Measurements from ENCODE around the gene GADL1.
A peak's percentile ranks its signal among the peaks of the same experiment; 100 is the strongest.

The GADL1 gene

GRCh38 chr3:30894521-30895251, at the start of gene GADL1:
GADL1 (minus strand) TSS chr3:30894661; CDS start chr3:30894614, 47 bp downstream.
- DNase-seq (ENCODE audit: extremely low read depth in 1 of 2, low read depth in 1 of 2) = peak in 1 of 2 donors; percentile 1

DNA sequence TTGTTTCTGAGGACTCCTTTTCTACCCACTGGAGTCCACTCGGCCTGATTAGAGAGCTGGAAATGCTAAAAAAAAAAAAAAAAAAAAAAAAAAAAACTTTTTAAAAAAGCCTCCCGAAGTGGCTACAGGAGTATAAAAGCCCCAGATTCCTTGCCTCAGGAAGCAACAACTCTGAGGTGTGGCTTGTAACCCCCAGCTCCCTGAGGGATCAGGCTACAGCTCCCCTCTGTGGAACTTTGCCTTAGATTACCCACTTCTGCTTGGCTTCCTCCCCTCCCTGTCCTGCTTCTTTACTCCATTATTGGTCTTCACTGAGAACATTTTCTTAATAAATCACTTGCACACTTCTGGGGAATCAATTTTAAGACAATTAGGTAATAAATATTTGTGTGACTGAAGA, 49.7 kb upstream of the GADL1 start:
- no peak for DNase-seq (ENCODE audit: extremely low read depth in 1 of 2, low read depth in 1 of 2)

DNA sequence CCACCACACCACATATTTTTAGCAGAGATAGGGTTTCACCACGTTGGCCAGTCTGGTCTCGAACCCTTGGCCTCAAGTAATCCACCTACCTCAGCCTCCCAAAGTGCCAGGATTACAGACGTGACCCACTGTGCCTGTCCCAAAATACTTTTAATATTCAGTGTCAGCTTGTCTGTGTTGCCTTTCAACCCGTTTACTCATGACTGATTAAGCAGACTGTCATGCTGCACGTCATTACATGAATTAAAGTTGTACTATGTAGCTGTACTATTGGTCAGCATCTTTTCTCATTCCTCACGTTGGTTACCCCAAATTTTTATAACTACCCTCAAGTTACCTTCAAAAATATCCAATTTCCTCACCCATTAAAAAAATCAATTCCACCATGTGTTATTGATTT, 48.7 kb upstream of the GADL1 start:
- DNase-seq (ENCODE audit: extremely low read depth in 1 of 2, low read depth in 1 of 2) = no peak

GRCh38 chr3:30941342-30941741, 46.9 kb upstream of the GADL1 start:
- DNase-seq (ENCODE audit: extremely low read depth in 1 of 2, low read depth in 1 of 2) = no peak

DNA sequence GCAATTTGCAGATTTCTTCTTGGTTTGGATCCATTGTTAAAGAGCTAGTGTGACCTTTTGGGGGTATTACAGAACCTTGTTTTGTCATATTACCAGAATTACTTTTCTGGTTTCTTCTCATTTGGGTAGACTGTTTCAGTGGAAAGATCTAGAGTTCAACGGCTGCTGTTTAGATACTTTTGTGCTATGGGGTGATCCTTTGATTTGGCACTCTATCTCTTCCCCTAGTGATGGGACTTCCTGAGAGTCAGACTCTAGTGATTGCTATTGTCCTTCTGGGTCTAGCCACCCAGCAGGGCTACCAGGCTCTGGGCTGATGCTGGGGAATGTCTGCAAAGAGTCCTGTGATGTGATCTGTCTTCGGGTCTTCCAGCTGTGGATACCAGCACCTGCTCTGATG, 46.3 kb upstream of the GADL1 start:
- DNase-seq (ENCODE audit: extremely low read depth in 1 of 2, low read depth in 1 of 2) = no peak

DNA sequence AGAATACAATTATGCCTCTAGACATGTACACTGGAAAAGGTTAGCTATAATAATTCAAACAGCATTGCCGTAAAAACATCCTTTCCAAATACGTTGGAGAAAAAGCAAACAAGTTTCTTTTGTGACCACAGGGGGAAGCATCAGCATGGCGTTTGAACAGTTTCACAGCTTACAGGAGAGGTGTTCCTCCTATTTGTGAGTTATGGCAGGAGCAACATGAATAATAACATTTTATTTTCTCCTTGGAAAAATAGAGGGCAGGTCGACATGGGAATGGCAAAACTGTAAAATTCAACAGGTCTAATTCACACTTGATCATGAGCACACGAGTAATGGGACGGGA, 39.7 kb upstream of the GADL1 start:
- DNase-seq (ENCODE audit: extremely low read depth in 1 of 2, low read depth in 1 of 2) = no peak

- no peak for DNase-seq (ENCODE audit: extremely low read depth in 1 of 2, low read depth in 1 of 2)
Observed at GRCh38 chr3:30933478-30934207, 39.2 kb upstream of the GADL1 start.

GRCh38 chr3:30932513-30933098, 38.1 kb upstream of the GADL1 start:
- no peak for DNase-seq (ENCODE audit: extremely low read depth in 1 of 2, low read depth in 1 of 2)

- no peak for DNase-seq (ENCODE audit: extremely low read depth in 1 of 2, low read depth in 1 of 2)
Observed at GRCh38 chr3:30924763-30925162, 30.3 kb upstream of the GADL1 start.

- DNase-seq (ENCODE audit: extremely low read depth in 1 of 2, low read depth in 1 of 2) = no peak
Observed at GRCh38 chr3:30919564-30919963, 25.1 kb upstream of the GADL1 start.

- no peak for DNase-seq (ENCODE audit: extremely low read depth in 1 of 2, low read depth in 1 of 2)
Observed at GRCh38 chr3:30918761-30919160, 24.3 kb upstream of the GADL1 start.

DNA sequence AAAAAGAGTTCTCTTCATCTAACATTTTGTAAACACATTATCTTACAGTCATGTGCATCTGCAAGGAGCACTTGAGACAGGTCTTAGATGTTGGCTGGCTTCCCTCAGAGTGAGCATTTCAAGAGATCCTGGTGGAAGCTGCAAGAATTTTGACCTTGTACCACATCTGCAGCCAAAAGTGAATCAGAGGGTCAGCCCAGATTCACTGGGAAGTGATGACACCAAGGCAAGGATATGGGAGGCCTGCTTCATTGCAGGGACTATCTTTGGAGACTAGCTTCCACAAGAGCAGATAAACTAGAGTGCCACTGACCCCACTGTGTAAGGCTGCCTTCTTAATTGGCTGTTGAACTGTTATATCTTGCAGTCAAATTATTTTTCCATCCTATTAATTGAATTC, 21.3 kb upstream of the GADL1 start:
- DNase-seq (ENCODE audit: extremely low read depth in 1 of 2, low read depth in 1 of 2) = no peak

DNA sequence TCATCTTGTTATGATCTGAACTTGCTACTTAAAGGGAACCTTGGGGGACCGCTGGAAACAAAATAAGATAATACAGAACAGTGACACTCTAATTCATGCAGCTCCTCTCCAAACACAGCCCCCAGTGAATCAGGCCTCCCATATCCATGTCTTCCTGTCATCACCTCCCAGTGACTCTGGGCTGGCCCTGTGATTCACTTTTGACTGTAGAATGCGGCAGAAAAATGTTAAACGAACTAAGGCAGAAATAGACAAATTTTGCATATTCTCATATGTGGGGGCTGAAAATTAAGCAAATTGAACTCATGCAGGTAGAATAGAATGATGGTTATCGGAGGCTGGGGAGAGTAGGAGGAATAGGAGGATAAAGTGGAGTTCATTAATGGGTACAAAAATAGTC, 20.2 kb upstream of the GADL1 start:
- DNase-seq (ENCODE audit: extremely low read depth in 1 of 2, low read depth in 1 of 2) = no peak

GRCh38 chr3:30913176-30913575, 18.7 kb upstream of the GADL1 start:
- DNase-seq (ENCODE audit: extremely low read depth in 1 of 2, low read depth in 1 of 2) = no peak

DNA sequence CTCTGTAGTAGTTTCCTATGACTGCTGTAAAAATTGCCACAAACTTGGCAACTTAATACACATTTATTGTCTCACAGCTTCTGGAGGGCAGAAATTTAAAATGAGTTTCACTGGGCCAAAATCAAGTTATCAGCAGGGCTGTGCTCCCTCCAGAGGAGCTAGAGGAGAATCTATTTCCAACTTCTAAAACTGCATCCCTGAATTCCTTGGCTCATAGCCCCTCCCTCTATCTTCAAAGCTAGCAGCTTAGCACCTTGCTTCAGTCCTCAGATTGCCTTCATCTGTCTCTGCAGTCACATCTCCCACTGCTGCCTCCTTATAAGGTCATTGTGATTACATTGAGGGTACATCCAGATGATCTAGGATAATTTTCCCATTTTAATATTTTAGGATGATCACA, 17.8 kb upstream of the GADL1 start:
- no peak for DNase-seq (ENCODE audit: extremely low read depth in 1 of 2, low read depth in 1 of 2)

DNA sequence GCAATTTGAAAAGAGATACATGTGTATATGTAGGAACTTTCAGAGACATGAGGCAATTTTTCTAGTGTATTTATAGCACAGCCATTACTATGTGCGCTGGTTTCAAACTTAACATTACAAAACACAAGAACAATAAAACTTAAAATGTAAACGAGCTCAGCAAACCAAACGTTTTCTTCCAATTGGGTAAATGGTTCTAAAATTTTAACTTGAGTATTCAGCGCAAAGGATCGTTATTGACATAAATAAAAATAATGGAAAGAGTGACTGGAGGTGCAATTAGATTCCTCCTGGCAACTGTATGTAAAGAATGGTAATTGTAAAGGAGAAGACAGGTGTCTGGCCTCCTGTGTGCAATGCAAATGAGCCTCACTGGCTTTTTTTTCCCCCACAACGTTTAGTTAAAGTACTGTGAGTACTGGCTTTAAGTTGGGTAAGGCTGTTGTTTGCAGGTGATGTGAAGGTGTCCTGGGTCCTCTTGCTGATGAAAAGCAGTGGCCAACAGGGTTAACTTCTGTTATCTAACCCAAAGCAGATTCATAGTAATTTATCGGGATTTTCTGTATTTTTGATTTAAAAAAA, 14.1 kb upstream of the GADL1 start:
- DNase-seq (ENCODE audit: extremely low read depth in 1 of 2, low read depth in 1 of 2) = no peak

- no peak for DNase-seq (ENCODE audit: extremely low read depth in 1 of 2, low read depth in 1 of 2)
Observed at GRCh38 chr3:30904996-30905395, 10.5 kb upstream of the GADL1 start.

DNA sequence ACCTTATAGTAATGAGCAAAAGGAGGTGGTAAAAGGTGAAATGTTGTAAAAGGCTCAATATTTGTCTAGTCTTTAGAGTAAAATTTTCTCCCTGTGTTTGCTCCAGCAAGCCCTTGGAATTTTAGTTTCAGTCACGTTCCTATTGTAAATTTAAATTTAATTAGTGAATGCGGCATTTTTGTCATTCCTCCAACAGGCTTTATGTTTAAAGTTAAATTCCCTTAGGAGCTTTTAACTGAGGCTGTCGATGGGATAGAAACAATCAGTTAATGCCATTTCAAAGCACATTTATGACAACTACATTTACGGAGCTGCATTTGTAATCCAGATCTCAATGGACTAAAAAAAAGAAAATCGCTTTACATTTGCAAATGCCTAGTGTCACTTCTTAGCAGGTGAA, 868 bp upstream of the GADL1 start:
- no peak for DNase-seq (ENCODE audit: extremely low read depth in 1 of 2, low read depth in 1 of 2)

- DNase-seq (ENCODE audit: extremely low read depth in 1 of 2, low read depth in 1 of 2) = no peak
Observed at GRCh38 chr3:30893678-30894325, 659 bp downstream of the GADL1 start.

DNA sequence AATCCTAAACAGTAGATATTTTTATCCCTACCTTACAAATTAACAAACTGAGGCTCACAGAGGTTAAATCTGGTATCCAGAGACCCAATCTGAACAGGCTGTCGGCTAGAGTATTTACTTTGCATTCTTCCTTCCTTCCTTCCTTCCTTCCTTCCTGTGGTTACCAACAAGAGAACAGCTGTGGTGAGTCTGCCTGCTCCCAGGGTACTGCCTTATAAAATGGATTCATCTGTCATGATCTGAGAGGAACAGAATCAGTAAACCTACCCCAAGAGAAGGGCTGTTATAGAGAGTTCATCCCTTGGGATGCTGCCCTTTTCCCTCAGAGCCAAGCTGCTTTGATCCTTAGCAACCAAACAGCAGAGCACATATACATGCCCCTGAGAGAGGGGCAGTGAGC, 3.6 kb downstream of the GADL1 start:
- no peak for DNase-seq (ENCODE audit: extremely low read depth in 1 of 2, low read depth in 1 of 2)

DNA sequence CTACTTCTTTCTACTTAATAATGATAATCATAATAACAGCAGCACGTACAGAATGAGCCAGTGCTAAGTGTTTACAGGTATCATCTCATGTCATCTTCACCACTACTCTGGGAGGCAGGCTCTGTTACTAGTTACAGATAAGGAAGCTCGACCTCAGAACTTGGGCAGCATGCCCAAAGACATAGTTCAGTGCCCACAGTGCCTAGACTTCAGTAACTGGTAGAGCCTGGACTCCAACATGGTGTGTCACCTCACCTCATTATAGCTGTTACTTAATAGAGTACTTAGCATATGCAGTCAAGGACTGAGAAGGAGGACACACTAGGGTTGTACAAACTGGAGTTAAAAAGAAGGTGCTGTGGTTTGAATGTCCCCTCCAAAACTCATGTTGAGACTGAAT, 7.6 kb downstream of the GADL1 start:
- no peak for DNase-seq (ENCODE audit: extremely low read depth in 1 of 2, low read depth in 1 of 2)

All from activated CD8-positive, alpha-beta memory T cell treated with anti-CD3 and anti-CD28 coated beads for 1 hour (primary cell).